Endothelial cell of umbilical vein (primary cell): Measurements from ENCODE around the gene CACNA1C. TPM values are rescaled to one million over a fixed set of nuclear protein-coding genes. Genes with fewer than 3 reads are reported as not detected.

Experiments
- BruUV-seq: library from RNA; stranded (reverse); fragments of 400-500 nt; replicated peaks from 2 replicates; lab custom pipeline; 2021; lab: Mats Ljungman, UMichigan
- CTCF ChIA-PET: fragments of 300-600, 350-600 bp; sonication (Branson Sonifier 250); formaldehyde crosslinking; loops from one replicate; lab custom pipeline; 2021; ENCODE audit warnings: antibody characterized with exemption, inconsistent platforms; lab: Charles Lee
- POLR2A ChIA-PET: fragments of 300-600, 350-600 bp; sonication (Branson Sonifier 250); formaldehyde crosslinking; loops from one replicate; lab custom pipeline; 2021; ENCODE audit warnings: antibody characterized with exemption, inconsistent platforms; lab: Charles Lee
- DNase-seq: peaks from one replicate; pipeline ENCODE4 v3.0.0-alpha.2; 2011; ENCODE audit warnings: low read depth, low spot score
- FAIRE-seq: peaks from 2 replicates; lab custom pipeline; 2011; peaks lifted over from hg19 to GRCh38; lab: Jason Lieb, UNC
- H2AFZ ChIP-seq: 2 replicates; pipeline ENCODE4 v1.6.0; 2012; ENCODE audit warnings: low read depth, low read length, control low read depth, inconsistent platforms
- H3K27ac ChIP-seq: 2 replicates; pipeline ENCODE4 v1.5.1; 2011; ENCODE audit warnings: low read depth, mild to moderate bottlenecking, control low read depth, low read length, moderate library complexity; ENCODE audit not compliant: insufficient read depth
- H3K27me3 ChIP-seq, 2 experiments: 2 replicates each; pipeline versions ENCODE4 v1.6.0 to v1.6.1; 2011; ENCODE audit warnings: low read length in 2 of 2, mixed read lengths in 1 of 2; ENCODE audit not compliant: control insufficient read depth in 2 of 2, insufficient read depth in 2 of 2
- H3K36me3 ChIP-seq, 2 experiments: 2 replicates in 1 of 2; 3 replicates in 1 of 2; pipeline ENCODE4 v1.5.1; 2011; ENCODE audit warnings: low read length in 2 of 2, mild to moderate bottlenecking in 1 of 2, moderate library complexity in 1 of 2; ENCODE audit not compliant: control insufficient read depth in 2 of 2, insufficient read depth in 2 of 2; ENCODE audit errors: extremely low read depth in 1 of 2
- H3K4me1 ChIP-seq: 3 replicates; pipeline ENCODE4 v1.5.1; 2011; ENCODE audit warnings: mild to moderate bottlenecking, low read length; ENCODE audit not compliant: control insufficient read depth, insufficient read depth; ENCODE audit errors: extremely low read depth
- H3K4me2 ChIP-seq: 2 replicates; pipeline ENCODE4 v1.6.1; 2011; ENCODE audit warnings: low read length, control low read depth, mixed read lengths; ENCODE audit not compliant: insufficient read depth
- H3K4me3 ChIP-seq, 3 experiments: fragments of 200-600 bp in 1 of 3; sonication (generic), shearing (Covaris generic) in 1 of 3; replicated peaks in 1 of 3; 2 replicates each; pipeline ENCODE4 v1.5.1; 2011 to 2016; ENCODE audit warnings: control low read depth in 3 of 3, low read length in 3 of 3, mild to moderate bottlenecking in 2 of 3, inconsistent platforms in 1 of 3, low read depth in 1 of 3, moderate library complexity in 1 of 3; ENCODE audit not compliant: insufficient read depth in 1 of 3
- H3K79me2 ChIP-seq: 2 replicates; pipeline ENCODE4 v1.6.0; 2012; ENCODE audit warnings: low read length, inconsistent platforms; ENCODE audit not compliant: control insufficient read depth, insufficient read depth
- H3K9ac ChIP-seq: replicated peaks from 2 replicates; pipeline ENCODE3; 2011; ENCODE audit warnings: low read length, control low read depth; ENCODE audit not compliant: insufficient read depth; ENCODE audit errors: extremely low read depth
- H3K9me1 ChIP-seq: replicated peaks from 3 replicates; pipeline ENCODE4 v1.6.0; 2011; ENCODE audit warnings: mild to moderate bottlenecking, low read length; ENCODE audit not compliant: control insufficient read depth, insufficient read depth; ENCODE audit errors: extremely low read depth
- H3K9me3 ChIP-seq: replicated peaks from 2 replicates; pipeline ENCODE4 v1.5.1; 2012; ENCODE audit warnings: low read length, inconsistent platforms; ENCODE audit not compliant: control insufficient read depth, insufficient read depth
- H4K20me1 ChIP-seq: replicated peaks from 2 replicates; pipeline ENCODE3; 2011; ENCODE audit warnings: mild to moderate bottlenecking, low read length; ENCODE audit not compliant: control insufficient read depth, insufficient read depth; ENCODE audit errors: extremely low read depth
- CTCF ChIP-seq, 2 donors: IDR thresholded peaks; 1 replicate in 1 of 2; 2 replicates in 1 of 2; pipeline ENCODE4 v1.5.1; 2011; ENCODE audit warnings: low read length in 2 of 2, mild to moderate bottlenecking in 2 of 2, moderate library complexity in 2 of 2, control low read depth in 1 of 2, inconsistent platforms in 1 of 2, low read depth in 1 of 2; ENCODE audit not compliant: insufficient read depth in 1 of 2; ENCODE audit errors: extremely low read depth in 1 of 2
- EZH2 ChIP-seq: IDR thresholded peaks from 2 replicates; pipeline ENCODE4 v1.6.1; 2012; ENCODE audit warnings: borderline replicate concordance, low read depth, mild to moderate bottlenecking, moderate library complexity, low read length, inconsistent platforms; ENCODE audit not compliant: severe bottlenecking
- FOS ChIP-seq: IDR thresholded peaks from 2 replicates; pipeline ENCODE4 v1.6.1; 2011; ENCODE audit warnings: mild to moderate bottlenecking, low read length, moderate library complexity, borderline replicate concordance; ENCODE audit not compliant: insufficient read depth
- GATA2 ChIP-seq: IDR thresholded peaks from 2 replicates; pipeline ENCODE4 v1.7.0; 2011; ENCODE audit warnings: low read depth, mild to moderate bottlenecking, moderate library complexity, mixed read lengths, low read length; ENCODE audit not compliant: insufficient read length, insufficient read depth
- JUN ChIP-seq: IDR thresholded peaks from 2 replicates; pipeline ENCODE4 v1.6.1; 2011; ENCODE audit warnings: borderline replicate concordance, low read depth; ENCODE audit not compliant: insufficient read length, insufficient read depth
- MAX ChIP-seq: IDR thresholded peaks from 2 replicates; pipeline ENCODE4 v1.6.1; 2011; ENCODE audit not compliant: insufficient read depth, insufficient read length
- MYC ChIP-seq: IDR thresholded peaks from one replicate; pipeline ENCODE4 v1.6.1; 2011; ENCODE audit warnings: mild to moderate bottlenecking, low read depth, low read length
- POLR2A ChIP-seq: IDR thresholded peaks from 2 replicates; pipeline ENCODE4 v1.6.1; 2012; ENCODE audit warnings: low read depth, mild to moderate bottlenecking, control low read depth, low read length
- POLR2AphosphoS5 ChIP-seq: IDR thresholded peaks from 2 replicates; pipeline ENCODE4 v1.6.1; 2012; ENCODE audit warnings: low read depth, mild to moderate bottlenecking, control low read depth, low read length, moderate library complexity; ENCODE audit not compliant: insufficient read depth
- dilution Hi-C: fragments of 300-500 bp; cut with MboI; formaldehyde crosslinking; loops from one replicate; pipeline ENCODE4 v1.15.0; 2019; ENCODE audit warnings: low sequenced_read_pairs; ENCODE audit not compliant: extremely low pct_ligation_motif_present
- intact Hi-C: fragments of 100-400 bp; cut with micrococcal nuclease; formaldehyde crosslinking; loops from one replicate; pipeline ENCODE4 v1.10.0; 2022
- polyA plus RNA-seq, 4 experiments: library from polyadenylated mRNA; depleted of rRNA in 3 of 4; stranded (reverse) in 3 of 4; unstranded in 1 of 4; fragments of >200 nt; gene quantifications; 2 replicates each; pipeline versions ENCODE4 v1.2.1 to v1.2.3, GENCODE V29; 2011 to 2012; ENCODE audit warnings: missing spikeins in 1 of 4
- total RNA-seq: library from RNA; stranded (reverse); gene quantifications from 2 replicates; pipeline ENCODE4 v1.2.3, GENCODE V29; 2021

Gene CACNA1C
- total and polyA plus RNA-seq, 2 donors (not counting 3 experiments of a cell fraction or from before 2014, with no cell fraction given): not detected

DNA sequence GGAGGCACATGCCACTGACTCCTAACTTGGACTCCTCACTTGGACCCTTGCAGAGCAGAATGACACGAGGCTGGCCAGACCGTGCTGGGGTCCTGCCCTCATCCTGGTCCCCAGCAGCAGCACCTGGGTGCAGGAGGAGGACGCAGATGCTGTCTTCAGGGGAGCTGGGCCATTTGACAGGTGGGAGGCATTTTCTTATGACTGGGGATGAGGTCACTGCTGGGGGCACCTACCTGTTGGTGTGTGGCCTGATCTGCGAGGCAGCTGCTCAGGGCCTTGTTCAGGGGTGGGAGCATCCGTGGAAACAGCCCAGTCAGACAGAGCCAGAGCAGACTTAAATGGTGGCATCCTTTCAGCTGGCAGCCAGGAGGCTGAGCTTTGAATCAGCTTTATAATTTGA is 57.3 kb downstream of the CACNA1C start:
- BruUV-seq: no TSS peak
- no peak for FAIRE-seq
- no peaks in the 10 kb centered on the region for H3K9me1 ChIP-seq
- intact Hi-C loops (no loop called here), dilution Hi-C loops (no loop called here)
- ChIA-PET CTCF (no interaction called here), POLR2A (no interaction called here)
- H3K9me3 ChIP-seq: no peaks in the 10 kb centered on the region
- H3K4me3 ChIP-seq: no peak overlapping the region
- no peak overlapping the region for H3K27ac ChIP-seq
- H3K9ac ChIP-seq: no peak overlapping the region
- DNase-seq: no peak
- no peaks in the 10 kb centered on the region for H3K4me1 ChIP-seq
- no peak overlapping the region for H2AFZ ChIP-seq
- H3K27me3 ChIP-seq: no peaks in the 10 kb centered on the region
- no peak overlapping the region for H3K4me2 ChIP-seq
- H3K79me2 ChIP-seq: no peaks in the 10 kb centered on the region
- H3K36me3 ChIP-seq: no peaks in the 10 kb centered on the region
- TF ChIP-seq FOS (no peak), POLR2A (no peak), MAX (no peak)
- H4K20me1 ChIP-seq: no peaks in the 10 kb centered on the region

DNA sequence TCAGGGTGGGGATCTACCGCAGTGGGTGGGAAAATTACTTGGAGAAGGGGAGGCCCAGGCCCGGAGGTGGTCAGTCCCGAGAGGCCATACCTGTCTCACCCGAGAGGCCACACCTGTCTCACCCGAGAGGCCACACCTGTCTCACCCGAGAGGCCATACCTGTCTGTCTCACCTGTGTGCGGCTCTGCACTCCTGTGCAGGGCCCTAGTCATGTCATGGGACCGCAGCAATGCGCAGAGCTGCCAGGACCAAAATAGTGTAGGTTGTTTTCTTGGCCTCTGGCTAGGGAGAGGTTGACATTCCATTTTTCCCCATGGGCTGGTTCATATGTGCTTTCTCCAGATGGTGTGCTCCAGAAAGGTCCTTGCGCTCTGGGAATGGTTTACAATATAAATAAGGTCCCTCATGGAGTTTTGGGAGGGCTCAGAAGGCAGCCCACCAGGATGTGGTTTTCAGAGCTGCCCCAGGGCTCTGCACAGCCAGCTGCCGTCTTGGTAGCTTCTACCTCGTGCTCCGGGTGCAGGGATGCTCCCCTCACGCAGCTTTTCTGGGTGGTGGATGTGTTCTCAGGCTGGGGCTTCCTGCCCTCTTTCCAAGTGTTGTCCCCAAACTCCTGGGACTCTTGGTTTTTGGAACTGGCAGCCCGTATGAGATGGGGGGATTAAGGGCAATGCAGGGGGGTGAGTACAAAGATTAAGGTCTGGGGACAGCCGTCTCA is 58.2 kb downstream of the CACNA1C start:
- Histone ChIP-seq H2AFZ (no peak overlapping the region), H3K27me3 (no peaks in the 10 kb centered on the region), H3K27ac (no peak overlapping the region), H3K4me3 (no peak overlapping the region), H3K4me2 (no peak overlapping the region), H4K20me1 (no peaks in the 10 kb centered on the region), H3K9me1 (no peaks in the 10 kb centered on the region), H3K9me3 (no peaks in the 10 kb centered on the region), H3K4me1 (no peaks in the 10 kb centered on the region), H3K79me2 (no peaks in the 10 kb centered on the region), H3K9ac (no peak overlapping the region), H3K36me3 (no peaks in the 10 kb centered on the region)
- no peak for DNase-seq
- BruUV-seq: no TSS peak
- FAIRE-seq: no peak
- TF ChIP-seq MAX (no peak), JUN (no peak), FOS (no peak), MYC (no peak), EZH2 (no peak), CTCF (IDR thresholded peaks at IDR 0.05; ENCODE audit: extremely low read depth in 1 of 2, insufficient read depth in 1 of 2, low read depth in 1 of 2, low read length in 2 of 2) (no peak), POLR2A (no peak), POLR2AphosphoS5 (no peak), GATA2 (no peak)
- ChIA-PET CTCF (no interaction called here), POLR2A (no interaction called here)
- dilution Hi-C loops (no loop called here), intact Hi-C loops (no loop called here)
